ENCODE results near the gene AR. TPM values are rescaled to one million over a fixed set of nuclear protein-coding genes. Genes with fewer than 3 reads are reported as not detected.

Gene AR
- total RNA-seq, 1 donor from 2014 or later = 10.4 TPM

- Mint-ChIP-seq H3K4me3 (ENCODE audit: unreplicated experiment) (no peak overlapping the region), H3K27me3 (ENCODE audit: unreplicated experiment) (no peaks in the 10 kb centered on the region), H3K4me1 (ENCODE audit: unreplicated experiment) (no peaks in the 10 kb centered on the region), H3K36me3 (ENCODE audit: unreplicated experiment) (no peaks in the 10 kb centered on the region), H3K27ac (ENCODE audit: unreplicated experiment) (no peak overlapping the region), H3K9me3 (ENCODE audit: unreplicated experiment) (peaks cover 23% of the 10 kb centered on the region)
- no peak for DNase-seq (ENCODE audit: extremely low spot score, unreplicated experiment)
- no peak for TF ChIP-seq CTCF (IDR thresholded peaks at IDR 0.05)
Observed at GRCh38 chrX:67673741-67674274, 130.0 kb downstream of the AR start.

GRCh38 chrX:67674741-67675140, 130.9 kb downstream of the AR start:
- Mint-ChIP-seq H3K4me1 (ENCODE audit: unreplicated experiment) (no peaks in the 10 kb centered on the region), H3K27ac (ENCODE audit: unreplicated experiment) (no peak overlapping the region), H3K9me3 (ENCODE audit: unreplicated experiment) (peaks cover 23% of the 10 kb centered on the region), H3K4me3 (ENCODE audit: unreplicated experiment) (no peak overlapping the region), H3K27me3 (ENCODE audit: unreplicated experiment) (no peaks in the 10 kb centered on the region), H3K36me3 (ENCODE audit: unreplicated experiment) (no peaks in the 10 kb centered on the region)
- no peak for DNase-seq (ENCODE audit: extremely low spot score, unreplicated experiment)
- no peak for TF ChIP-seq CTCF (IDR thresholded peaks at IDR 0.05)

GRCh38 chrX:67684136-67684535, 140.3 kb downstream of the AR start:
- Mint-ChIP-seq H3K27me3 (ENCODE audit: unreplicated experiment) (no peaks in the 10 kb centered on the region), H3K4me1 (ENCODE audit: unreplicated experiment) (peaks cover 10% of the 10 kb centered on the region), H3K36me3 (ENCODE audit: unreplicated experiment) (peaks cover 10% of the 10 kb centered on the region), H3K9me3 (ENCODE audit: unreplicated experiment) (peaks cover 38% of the 10 kb centered on the region), H3K27ac (ENCODE audit: unreplicated experiment) (no peak overlapping the region), H3K4me3 (ENCODE audit: unreplicated experiment) (no peak overlapping the region)
- DNase-seq (ENCODE audit: extremely low spot score, unreplicated experiment) = no peak
- no peak for TF ChIP-seq CTCF (IDR thresholded peaks at IDR 0.05)

GRCh38 chrX:67692246-67692645, 148.4 kb downstream of the AR start:
- H3K9me3 Mint-ChIP-seq (ENCODE audit: unreplicated experiment) = peaks cover 2% of the 10 kb centered on the region
- H3K36me3 Mint-ChIP-seq (ENCODE audit: unreplicated experiment) = peaks cover 3% of the 10 kb centered on the region
- no peak overlapping the region for H3K4me3 Mint-ChIP-seq (ENCODE audit: unreplicated experiment)
- DNase-seq (ENCODE audit: extremely low spot score, unreplicated experiment) = no peak
- no peak for TF ChIP-seq CTCF (IDR thresholded peaks at IDR 0.05)
- no peaks in the 10 kb centered on the region for H3K27me3 Mint-ChIP-seq (ENCODE audit: unreplicated experiment)
- H3K4me1 Mint-ChIP-seq (ENCODE audit: unreplicated experiment) = peaks cover 6% of the 10 kb centered on the region
- no peak overlapping the region for H3K27ac Mint-ChIP-seq (ENCODE audit: unreplicated experiment)

GRCh38 chrX:67693928-67694327, 150.1 kb downstream of the AR start:
- Mint-ChIP-seq H3K4me3 (ENCODE audit: unreplicated experiment) (no peak overlapping the region), H3K27me3 (ENCODE audit: unreplicated experiment) (no peaks in the 10 kb centered on the region), H3K36me3 (ENCODE audit: unreplicated experiment) (peaks cover 3% of the 10 kb centered on the region), H3K9me3 (ENCODE audit: unreplicated experiment) (peaks cover 3% of the 10 kb centered on the region), H3K27ac (ENCODE audit: unreplicated experiment) (no peak overlapping the region), H3K4me1 (ENCODE audit: unreplicated experiment) (peaks cover 6% of the 10 kb centered on the region)
- no peak for TF ChIP-seq CTCF (IDR thresholded peaks at IDR 0.05)
- DNase-seq (ENCODE audit: extremely low spot score, unreplicated experiment) = no peak

Data from osteocyte (in vitro differentiated cells).